LHCN-M2 (cell line): ENCODE measurements around the gene CT47C1. TPM values are rescaled to one million over a fixed set of nuclear protein-coding genes. Genes with fewer than 3 reads are reported as not detected.
"Not testable (repeated sequence)": the region's sequence is repeated elsewhere in the genome, so short reads cannot be mapped to it uniquely, and the experiment has no call there.

ENCODE experiments used
- DNase-seq: peaks from one replicate; pipeline ENCODE4 v3.0.0-alpha.2; 2012; ENCODE audit warnings: low read depth
- polyA plus RNA-seq: library from polyadenylated mRNA; unstranded; fragments of >200 nt; gene quantifications from one replicate; pipeline ENCODE4 v1.2.1, GENCODE V29; 2012; ENCODE audit warnings: missing spikeins
- total RNA-seq: library from RNA; depleted of rRNA; stranded (reverse); fragments of >200 nt; gene quantifications from 2 replicates; pipeline ENCODE4 v1.2.3, GENCODE V29; 2014; rRNA removed

CT47C1 gene
- not detected in 2 replicates for total RNA-seq
- polyA plus RNA-seq = not detected

DNA sequence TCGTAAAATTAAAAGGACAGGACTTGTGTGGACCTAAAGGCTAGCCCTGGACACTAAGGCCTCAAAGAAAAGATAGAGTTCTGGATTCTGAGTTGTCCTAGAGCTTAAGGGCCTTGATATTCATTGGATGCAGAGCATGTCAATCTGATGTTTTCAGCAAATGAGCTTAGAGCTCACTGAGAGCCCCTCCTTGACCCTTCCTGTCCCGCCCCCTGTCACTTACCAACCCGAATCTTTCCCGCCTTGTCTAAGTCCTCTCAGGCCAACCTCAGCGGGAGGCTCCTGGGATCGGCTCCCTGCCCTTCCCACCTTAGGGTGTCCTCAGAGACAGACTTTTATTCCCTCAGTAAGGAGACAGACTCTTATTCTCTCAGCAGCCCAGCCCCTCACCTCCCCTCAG lies at the start of gene CT47C1:
TSS of gene CT47C1 (plus strand) at position 250 of the 400 bp plus-strand sequence. CDS start 233 bp downstream, outside the sequence.
- no peak for DNase-seq

GRCh38 chrX:119025900-119026299 lies 46.9 kb upstream of the CT47C1 start:
- DNase-seq = no peak

DNA sequence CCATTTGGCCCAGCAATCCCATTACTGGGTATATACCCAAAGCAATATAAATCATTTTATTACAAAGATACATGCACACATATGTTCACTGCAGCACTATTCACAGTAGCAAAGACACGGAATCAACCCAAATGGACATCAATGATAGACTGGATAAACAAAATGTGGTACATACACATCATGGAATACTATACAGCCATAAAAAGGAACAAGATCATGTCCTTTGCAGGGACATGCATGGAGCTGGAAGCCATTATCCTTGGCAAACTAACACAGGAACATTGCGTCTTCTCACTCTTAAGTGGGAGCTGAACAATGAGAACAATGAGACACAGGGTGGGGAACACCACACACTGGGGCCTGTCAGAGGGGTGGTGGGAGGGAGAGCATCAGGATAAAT lies 46.4 kb upstream of the CT47C1 start:
- DNase-seq = not testable (repeated sequence)

GRCh38 chrX:119027960-119028732 lies 44.6 kb upstream of the CT47C1 start:
- not testable (repeated sequence) for DNase-seq

DNA sequence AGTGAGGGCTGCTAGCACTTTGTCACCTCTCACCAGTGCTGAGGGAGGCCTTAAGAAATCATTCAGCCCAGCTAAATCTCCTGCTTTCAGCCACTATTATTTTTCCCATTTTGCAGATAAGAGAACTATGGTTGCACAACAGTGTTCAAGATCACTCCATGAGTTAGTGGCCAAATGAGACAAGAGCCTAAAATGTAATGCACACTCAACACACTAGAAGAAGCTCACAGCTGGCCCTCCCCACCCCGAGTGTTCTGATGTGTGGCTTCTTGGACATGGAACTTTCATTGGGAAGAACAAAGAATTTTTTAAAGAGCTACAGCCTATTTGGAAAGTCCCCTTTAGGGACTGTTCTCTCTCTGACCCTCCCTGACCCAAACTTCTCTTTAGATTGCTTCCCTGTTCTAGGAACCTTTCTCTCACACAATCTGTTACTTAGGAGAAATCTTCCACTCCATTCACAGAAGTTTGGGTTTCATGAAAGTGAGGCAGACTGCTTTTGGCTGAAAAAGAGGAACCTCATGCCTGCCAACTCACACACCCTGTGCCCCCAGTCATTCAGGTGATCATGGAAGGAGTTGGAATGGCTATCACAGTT lies 44.0 kb upstream of the CT47C1 start:
- no peak for DNase-seq

DNA sequence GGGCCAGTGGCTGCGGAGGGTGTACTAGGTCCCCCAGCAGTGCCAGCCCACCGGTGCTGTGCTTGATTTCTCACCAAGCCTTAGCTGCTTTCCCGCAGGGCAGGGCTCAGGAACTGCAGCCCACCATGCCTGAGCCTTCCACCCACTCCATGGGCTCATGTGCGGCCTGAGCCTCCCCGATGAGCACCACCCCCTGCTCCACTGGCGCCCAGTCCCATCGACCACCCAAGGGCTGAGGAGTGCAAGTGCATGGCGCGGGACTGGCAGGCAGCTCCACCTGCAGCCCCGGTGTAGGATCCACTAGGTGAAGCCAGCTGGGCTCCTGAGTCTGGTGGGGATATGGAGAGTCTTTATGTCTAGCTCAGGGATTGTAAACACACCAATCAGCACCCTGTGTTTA lies 43.1 kb upstream of the CT47C1 start:
- DNase-seq = not testable (repeated sequence)

- DNase-seq = no peak
These were observed 41.8 kb upstream of the CT47C1 start for GRCh38 chrX:119030990-119031389.

- DNase-seq = no peak
These were observed 36.4 kb upstream of the CT47C1 start for GRCh38 chrX:119036107-119037029.

- DNase-seq = no peak
These were observed 32.4 kb upstream of the CT47C1 start for GRCh38 chrX:119040432-119040831.

GRCh38 chrX:119041175-119041574 lies 31.6 kb upstream of the CT47C1 start:
- peak; percentile 74 for DNase-seq

DNA sequence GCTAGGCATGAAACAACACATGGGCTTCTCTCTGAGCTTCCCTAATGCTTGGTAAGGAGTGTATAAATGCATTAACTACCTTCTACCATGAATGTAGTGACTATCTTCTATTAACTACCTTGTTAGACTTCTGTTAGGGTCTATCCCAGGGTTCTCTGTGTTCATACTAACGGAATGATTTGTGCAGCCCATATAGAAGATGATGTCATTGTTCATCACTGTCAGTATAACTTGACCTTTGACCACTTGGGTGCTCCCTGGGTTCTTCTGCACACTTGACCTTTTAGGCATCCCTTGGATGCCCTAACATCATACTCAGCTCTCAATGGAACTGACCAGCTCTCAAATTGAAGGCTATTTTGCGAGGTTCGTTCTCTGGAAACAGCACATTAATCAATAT lies 30.8 kb upstream of the CT47C1 start:
- DNase-seq = no peak

DNA sequence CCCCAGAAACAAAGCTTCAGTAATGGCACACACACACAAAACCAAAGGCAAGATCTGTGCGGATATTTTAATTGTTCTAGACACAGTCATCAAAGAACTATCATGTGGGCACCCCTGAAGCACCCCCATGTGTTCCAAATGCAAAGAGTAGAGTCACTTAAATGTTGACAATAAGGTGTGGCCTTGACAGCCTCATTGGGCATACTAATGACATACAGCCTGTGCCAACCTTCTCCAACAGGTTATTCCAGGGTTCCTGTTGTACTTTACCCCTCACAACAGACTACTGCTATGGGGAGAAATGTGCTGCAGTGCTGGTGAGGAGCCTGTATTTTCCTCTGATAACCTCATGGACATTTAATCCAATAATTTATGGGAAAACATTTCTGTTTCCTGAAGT lies 29.8 kb upstream of the CT47C1 start:
- DNase-seq = no peak

GRCh38 chrX:119045884-119046283 lies 26.9 kb upstream of the CT47C1 start:
- no peak for DNase-seq

- no peak for DNase-seq
These were observed 17.1 kb upstream of the CT47C1 start for GRCh38 chrX:119055687-119056086.

- DNase-seq = peak; percentile 12
These were observed 9.9 kb upstream of the CT47C1 start for GRCh38 chrX:119062750-119063374.

DNA sequence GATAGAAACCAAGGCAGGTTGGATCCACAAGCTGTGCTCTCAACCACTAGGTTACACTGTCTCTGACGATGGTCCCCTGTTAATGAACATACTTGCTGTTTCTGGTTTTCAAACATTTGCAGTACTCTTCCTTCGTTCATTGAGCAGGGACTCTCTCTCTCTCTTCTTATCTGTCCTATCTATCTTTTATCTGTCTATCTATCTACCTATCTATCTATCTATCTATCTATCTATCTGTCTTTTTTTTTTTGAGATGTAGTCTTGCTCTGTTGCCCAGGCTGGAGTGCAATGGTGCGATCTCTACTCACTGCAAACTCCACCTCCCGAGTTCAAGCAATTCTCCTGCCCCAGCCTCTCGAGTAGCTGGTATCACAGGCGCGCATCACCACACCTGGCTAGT lies 9.4 kb upstream of the CT47C1 start:
- no peak for DNase-seq

DNA sequence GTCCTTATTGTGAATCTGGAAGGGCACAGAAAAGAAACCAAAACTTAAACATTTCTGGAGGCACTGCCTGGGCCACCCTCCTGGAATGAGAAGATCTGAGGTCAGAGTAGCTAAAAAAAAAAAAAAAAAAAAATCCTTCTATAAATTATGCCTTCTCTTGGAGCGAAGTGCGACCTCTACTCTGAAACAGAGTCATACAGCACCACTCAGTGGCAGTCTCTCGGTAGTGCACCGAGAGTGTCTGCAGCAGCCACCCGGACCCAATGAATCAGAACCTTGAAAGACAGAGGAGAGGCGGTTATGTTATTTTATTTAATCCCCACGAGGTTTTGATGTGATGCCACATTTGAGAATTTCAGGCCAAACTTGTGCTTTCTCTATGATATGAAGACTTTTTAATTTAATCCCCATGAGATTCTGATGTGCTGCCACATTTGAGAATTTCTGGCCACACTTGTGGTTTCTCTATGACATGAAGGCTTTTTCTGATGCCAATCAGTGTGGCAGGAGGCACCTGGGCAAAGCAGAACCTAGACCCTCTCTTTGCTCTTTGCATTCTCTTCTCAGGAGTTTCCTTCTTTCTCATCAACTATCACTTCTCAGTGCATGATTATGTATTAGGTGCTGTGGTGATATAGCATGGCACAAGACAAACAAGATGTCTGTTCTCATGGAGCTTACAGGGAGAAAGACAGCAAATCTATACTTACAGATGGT lies 5.6 kb upstream of the CT47C1 start:
- peak; percentile 47 for DNase-seq

GRCh38 chrX:119069128-119069527 lies 3.7 kb upstream of the CT47C1 start:
- no peak for DNase-seq

- DNase-seq = no peak
These were observed 3.0 kb upstream of the CT47C1 start for GRCh38 chrX:119069762-119070161.

- no peak for DNase-seq
These were observed 1.4 kb upstream of the CT47C1 start for GRCh38 chrX:119071381-119071780.
